ENCODE data around the gene TGM6. TPM values are rescaled to one million over a fixed set of nuclear protein-coding genes. Genes with fewer than 3 reads are reported as not detected.

The TGM6 gene
- total and polyA plus RNA-seq, 9 of the 15 experiments (the other 6 are each of a cell fraction or from before 2014, with no cell fraction given): not detected

DNA sequence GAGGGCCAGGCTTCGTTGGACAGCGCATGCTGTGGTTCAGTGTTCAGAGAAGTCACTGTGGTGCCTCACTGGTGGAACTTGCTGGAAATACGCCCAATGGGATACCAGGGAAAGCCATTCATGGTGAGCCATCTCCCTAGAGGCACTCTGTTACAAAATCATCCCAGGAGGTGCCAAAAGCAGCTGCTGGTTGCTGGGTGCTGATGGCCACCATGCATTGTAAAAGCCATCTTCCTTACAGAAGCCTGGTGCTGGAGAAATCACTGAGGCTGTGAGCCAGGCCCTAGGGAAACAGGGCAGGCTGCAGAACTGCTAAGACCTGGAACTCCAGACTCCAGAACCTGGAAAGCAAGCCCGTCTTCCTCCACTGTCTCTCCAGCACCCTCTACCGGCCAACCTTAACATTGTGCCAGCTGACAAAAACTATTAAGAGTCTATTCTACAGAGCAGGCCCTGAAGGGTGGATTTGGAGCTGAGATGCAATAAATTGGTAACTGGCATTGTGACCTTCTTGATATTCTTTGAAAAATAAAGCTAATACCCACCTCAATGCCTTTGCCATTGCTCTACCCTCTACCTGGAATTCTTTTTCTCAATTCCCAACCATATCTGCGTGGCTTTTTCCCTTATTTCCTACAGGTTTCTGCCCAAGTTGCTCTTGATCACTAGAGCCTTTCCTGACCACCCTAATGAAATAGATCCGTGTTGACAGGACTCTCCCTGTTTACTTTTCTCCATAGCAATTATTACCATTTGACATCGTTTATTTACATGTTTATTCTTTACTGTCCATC, 71.4 kb downstream of the TGM6 start:
- H3K4me1 ChIP-seq (replicated peaks in 1 of 2; ENCODE audit: control insufficient read depth in 2 of 2, insufficient read depth in 2 of 2, low read length in 2 of 2): no peaks in the 10 kb centered on the region
- no peaks in the 10 kb centered on the region for H3K36me3 ChIP-seq (ENCODE audit: control insufficient read depth, insufficient read depth, low read length)
- peaks cover 0 to 5% of the 10 kb centered on the region in 2 experiments; a peak in 1 of 5 replicates for H3K27me3 ChIP-seq (ENCODE audit: control insufficient read depth in 2 of 2, insufficient read depth in 2 of 2, low read length in 2 of 2)
- ChIA-PET CTCF (ENCODE audit: low intra/inter-chr PET ratio) (interaction anchor here (0.9 to 1.1 kb wide), 3 partner anchors 222 to 486 kb away, joined by 3 to 5 read pairs (median 5); no protein-coding TSS in a partner anchor), POLR2A (no interaction called here)
- H3K9me3 ChIP-seq (replicated peaks; ENCODE audit: control insufficient read depth, insufficient read depth, low read depth, low read length): no peaks in the 10 kb centered on the region
- ATAC-seq (peak; percentile 85), DNase-seq (ENCODE audit: extremely low read depth in 1 of 4, low spot score in 3 of 4) (peak; percentile 53 to 68 (median 61)), FAIRE-seq (peak; percentile 73)
- H3K9ac ChIP-seq (ENCODE audit: insufficient read depth in 1 of 2, low read depth in 2 of 2, low read length in 2 of 2): no peak overlapping the region
- H4K20me1 ChIP-seq (replicated peaks; ENCODE audit: control insufficient read depth, insufficient read depth, low read length): no peaks in the 10 kb centered on the region; the same call in 1 of the 2 replicates
- no peaks in the 10 kb centered on the region for H3K9me1 ChIP-seq (ENCODE audit: control insufficient read depth, insufficient read depth, low read length)
- intact Hi-C loops (cut with micrococcal nuclease): loop anchor here (2.0 to 5.0 kb wide), 5 partner anchors 65 to 690 kb away; no protein-coding TSS in a partner anchor
- H2AFZ ChIP-seq (ENCODE audit: low read depth, low read length): no peak overlapping the region
- no peak overlapping the region for H3K27ac ChIP-seq (ENCODE audit: extremely low read depth, low read depth, low read length)
- in situ Hi-C loops (cut with MboI): no loop called here
- H3K4me3 ChIP-seq: no peak overlapping the region
- no peak overlapping the region for H3K4me2 ChIP-seq (ENCODE audit: insufficient read depth, low read length)
- WGBS (ENCODE audit: insufficient coverage, low coverage, missing lambda C conversion rate): 21% methylated on average over 8 of the region's 8 CpGs
- no peaks in the 10 kb centered on the region for H3K79me2 ChIP-seq (ENCODE audit: control insufficient read depth, insufficient read depth, low read length)
- BruUV-seq (replicated peaks): no TSS peak
- 0 out of 2 replicates have a peak, but pooled peaks have one; percentile 21 for TF ChIP-seq SMC3 (conservative IDR thresholded peaks at IDR 0.05; ENCODE audit: insufficient read depth, low read depth, low read length)
- TF ChIP-seq CGGBP1 (CRISPR knock-in tag; IDR thresholded peaks at IDR 0.05): no peak
- TF ChIP-seq BRD4 (IDR thresholded peaks at IDR 0.05): no peak
- no peak for TF ChIP-seq TRIM25 (IDR thresholded peaks at IDR 0.05; ENCODE audit: borderline replicate concordance)
- no peak for TF ChIP-seq SMARCC2 (IDR thresholded peaks at IDR 0.05; ENCODE audit: low read depth)
- TF ChIP-seq EZH2 (IDR thresholded peaks at IDR 0.05; ENCODE audit: borderline replicate concordance, low read depth, low read length): no peak
- TF ChIP-seq, protein P1, sequence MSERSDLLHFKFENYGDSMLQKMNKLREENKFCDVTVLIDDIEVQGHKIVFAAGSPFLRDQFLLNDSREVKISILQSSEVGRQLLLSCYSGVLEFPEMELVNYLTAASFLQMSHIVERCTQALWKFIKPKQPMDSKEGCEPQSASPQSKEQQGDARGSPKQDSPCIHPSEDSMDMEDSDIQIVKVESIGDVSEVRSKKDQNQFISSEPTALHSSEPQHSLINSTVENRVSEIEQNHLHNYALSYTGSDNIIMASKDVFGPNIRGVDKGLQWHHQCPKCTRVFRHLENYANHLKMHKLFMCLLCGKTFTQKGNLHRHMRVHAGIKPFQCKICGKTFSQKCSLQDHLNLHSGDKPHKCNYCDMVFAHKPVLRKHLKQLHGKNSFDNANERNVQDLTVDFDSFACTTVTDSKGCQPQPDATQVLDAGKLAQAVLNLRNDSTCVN (CRISPR knock-in tag; IDR thresholded peaks at IDR 0.05): no peak
- TF ChIP-seq HNRNPL (IDR thresholded peaks at IDR 0.05; ENCODE audit: low read depth, low read length): no peak
- peak in 1 of 2 experiments; percentile 65; a peak in 2 of 4 replicates for TF ChIP-seq RAD21 (CRISPR knock-in tag; conservative IDR thresholded peaks at IDR 0.05 in 1 of 2, IDR thresholded peaks at IDR 0.05 in 1 of 2)
- TF ChIP-seq DPF2 (IDR thresholded peaks at IDR 0.05): no peak

Data from K562 (cell line).